Keratinocyte (primary cell): ENCODE data around the gene VWDE. TPM values are rescaled to one million over a fixed set of nuclear protein-coding genes. Genes with fewer than 3 reads are reported as not detected.

Experiments
- DNase-seq: peaks from one replicate; pipeline ENCODE4 v3.0.0-alpha.2; 2011; ENCODE audit warnings: low read depth, missing footprints, low spot score
- FAIRE-seq: peaks from 2 replicates; lab custom pipeline; 2011; peaks lifted over from hg19 to GRCh38; lab: Jason Lieb, UNC
- H2AFZ ChIP-seq: 2 replicates; pipeline ENCODE4 v1.6.0; 2012; ENCODE audit warnings: low read length, control low read depth, inconsistent platforms; ENCODE audit not compliant: control insufficient read depth
- H3K27ac ChIP-seq: 2 replicates; pipeline ENCODE4 v1.5.1; 2011; ENCODE audit warnings: low read length; ENCODE audit not compliant: control insufficient read depth, insufficient read depth
- H3K27me3 ChIP-seq: 3 replicates; pipeline ENCODE4 v1.6.0; 2011; ENCODE audit warnings: low read length; ENCODE audit not compliant: control insufficient read depth, insufficient read depth; ENCODE audit errors: extremely low read depth
- H3K36me3 ChIP-seq, 2 experiments: 2 replicates in 1 of 2; 3 replicates in 1 of 2; pipeline ENCODE4 v1.5.1; 2011; ENCODE audit warnings: low read length in 2 of 2, mild to moderate bottlenecking in 1 of 2; ENCODE audit not compliant: control insufficient read depth in 2 of 2, insufficient read depth in 2 of 2; ENCODE audit errors: extremely low read depth in 1 of 2
- H3K4me1 ChIP-seq: 3 replicates; pipeline ENCODE4 v1.5.1; 2011; ENCODE audit warnings: low read length; ENCODE audit not compliant: control insufficient read depth, insufficient read depth; ENCODE audit errors: extremely low read depth
- H3K4me2 ChIP-seq: 3 replicates; pipeline ENCODE4 v1.6.0; 2011; ENCODE audit warnings: low read depth, low read length; ENCODE audit not compliant: control insufficient read depth, insufficient read depth; ENCODE audit errors: extremely low read depth
- H3K4me3 ChIP-seq, 3 experiments: fragments of 200-600 bp in 1 of 3; sonication (generic) in 1 of 3; 2 replicates in 2 of 3; 3 replicates in 1 of 3; pipeline ENCODE4 v1.5.1; 2011 to 2016; ENCODE audit warnings: low read length in 3 of 3, mild to moderate bottlenecking in 3 of 3, control low read depth in 2 of 3, inconsistent platforms in 1 of 3, low read depth in 1 of 3, mixed read lengths in 1 of 3, mixed run types in 1 of 3, moderate library complexity in 1 of 3; ENCODE audit not compliant: control insufficient read depth in 2 of 3, insufficient read depth in 2 of 3; ENCODE audit errors: extremely low read depth in 1 of 3
- H3K79me2 ChIP-seq: 2 replicates; pipeline ENCODE4 v1.6.0; 2012; ENCODE audit warnings: low read length; ENCODE audit not compliant: control insufficient read depth, insufficient read depth
- H3K9ac ChIP-seq: 3 replicates; pipeline ENCODE4 v1.6.0; 2011; ENCODE audit warnings: low read length; ENCODE audit not compliant: control insufficient read depth, insufficient read depth; ENCODE audit errors: extremely low read depth
- H3K9me1 ChIP-seq: 3 replicates; pipeline ENCODE4 v1.6.0; 2011; ENCODE audit warnings: low read length; ENCODE audit not compliant: control insufficient read depth, insufficient read depth; ENCODE audit errors: extremely low read depth
- H3K9me3 ChIP-seq: 2 replicates; pipeline ENCODE4 v1.5.1; 2012; ENCODE audit warnings: low read depth, low read length; ENCODE audit not compliant: control insufficient read depth
- H4K20me1 ChIP-seq: 3 replicates; pipeline ENCODE4 v1.6.0; 2011; ENCODE audit warnings: low read length; ENCODE audit not compliant: control insufficient read depth, insufficient read depth; ENCODE audit errors: extremely low read depth
- CTCF ChIP-seq, 3 experiments: IDR thresholded peaks in 1 of 3; conservative IDR thresholded peaks in 1 of 3; optimal IDR thresholded peaks in 1 of 3; 2 replicates in 2 of 3; 3 replicates in 1 of 3; pipeline versions ENCODE3 to v1.5.1; 2011; ENCODE audit warnings: low read length in 3 of 3, mild to moderate bottlenecking in 3 of 3, moderate library complexity in 2 of 3, control low read depth in 1 of 3, inconsistent platforms in 1 of 3; ENCODE audit not compliant: insufficient read depth in 2 of 3; ENCODE audit errors: extremely low read depth in 1 of 3
- EZH2 ChIP-seq: IDR thresholded peaks from one replicate; pipeline ENCODE4 v1.6.1; 2012; ENCODE audit warnings: inconsistent platforms, mild to moderate bottlenecking, low read length, moderate library complexity
- dilution Hi-C: fragments of 300-500 bp; cut with MboI; formaldehyde crosslinking; loops from one replicate; pipeline ENCODE4 v1.7.0; 2020; ENCODE audit warnings: low sequenced_read_pairs; ENCODE audit not compliant: extremely low pct_ligation_motif_present
- polyA plus RNA-seq, 5 experiments: library from polyadenylated mRNA; depleted of rRNA in 3 of 5; stranded (reverse) in 3 of 5; stranded (forward) in 1 of 5; unstranded in 1 of 5; fragments of >200 nt; gene quantifications; 1 replicate in 1 of 5; 2 replicates in 3 of 5; 3 replicates in 1 of 5; pipeline versions ENCODE4 v1.2.1 to v1.2.3, GENCODE V29; 2011 to 2012; ENCODE audit warnings: missing spikeins in 2 of 5, low read depth in 1 of 5, low replicate concordance in 1 of 5

VWDE gene
- polyA plus RNA-seq, 1 donor (not counting 4 experiments of a cell fraction or from before 2014, with no cell fraction given): 0.01 TPM

- Histone ChIP-seq H2AFZ (no peak overlapping the region), H3K4me3 (no peak overlapping the region), H3K9me3 (no peaks in the 10 kb centered on the region), H3K9ac (no peak overlapping the region), H3K79me2 (no peaks in the 10 kb centered on the region), H3K27me3 (no peaks in the 10 kb centered on the region), H3K4me1 (no peaks in the 10 kb centered on the region), H3K4me2 (no peak overlapping the region), H4K20me1 (no peaks in the 10 kb centered on the region), H3K36me3 (no peaks in the 10 kb centered on the region), H3K9me1 (no peaks in the 10 kb centered on the region), H3K27ac (no peak overlapping the region)
- DNase-seq (no peak), FAIRE-seq (no peak)
- dilution Hi-C loops: no loop called here
- TF ChIP-seq EZH2: no peak
- TF ChIP-seq CTCF (optimal IDR thresholded peaks at IDR 0.05 in 1 of 3, IDR thresholded peaks at IDR 0.05 in 1 of 3, conservative IDR thresholded peaks at IDR 0.05 in 1 of 3; ENCODE audit: extremely low read depth in 1 of 3, insufficient read depth in 2 of 3, low read length in 3 of 3): no peak
These were observed 52.7 kb downstream of the VWDE start for GRCh38 chr7:12350971-12351370.

GRCh38 chr7:12337095-12337494, 66.6 kb downstream of the VWDE start:
- Histone ChIP-seq H3K27ac (no peak overlapping the region), H3K9me1 (no peaks in the 10 kb centered on the region), H3K4me1 (no peaks in the 10 kb centered on the region), H3K4me3 (no peak overlapping the region), H4K20me1 (no peaks in the 10 kb centered on the region), H3K9me3 (no peaks in the 10 kb centered on the region), H3K36me3 (no peaks in the 10 kb centered on the region), H2AFZ (no peak overlapping the region), H3K4me2 (no peak overlapping the region), H3K27me3 (no peaks in the 10 kb centered on the region), H3K79me2 (no peaks in the 10 kb centered on the region), H3K9ac (no peak overlapping the region)
- no peak for FAIRE-seq
- no peak for DNase-seq
- dilution Hi-C loops: no loop called here
- no peak for TF ChIP-seq CTCF (optimal IDR thresholded peaks at IDR 0.05 in 1 of 3, IDR thresholded peaks at IDR 0.05 in 1 of 3, conservative IDR thresholded peaks at IDR 0.05 in 1 of 3; ENCODE audit: extremely low read depth in 1 of 3, insufficient read depth in 2 of 3, low read length in 3 of 3)
- no peak for TF ChIP-seq EZH2
